Smooth muscle cell (in vitro differentiated cells): ENCODE data around the gene GPR137B. TPM values are rescaled to one million over a fixed set of nuclear protein-coding genes. Genes with fewer than 3 reads are reported as not detected.

Source experiments
- DNase-seq: peaks from one replicate; lab custom pipeline; 2025; ENCODE audit not compliant: unreplicated experiment; lab: John Stamatoyannopoulos, UW
- H2AFZ ChIP-seq: fragments of 200-600 bp; sonication (generic); 2 replicates; pipeline ENCODE4 v1.6.0; 2016; ENCODE audit warnings: antibody characterized with exemption, low read depth, mild to moderate bottlenecking
- H3F3A ChIP-seq: fragments of 200-600 bp; sonication (generic); 2 replicates; pipeline ENCODE4 v1.6.0; 2017; ENCODE audit warnings: antibody characterized with exemption, low read depth
- H3K27ac ChIP-seq: fragments of 200-600 bp; sonication (generic); 2 replicates; pipeline ENCODE4 v1.5.1; 2016; ENCODE audit warnings: low read depth, mild to moderate bottlenecking
- H3K27me3 ChIP-seq: fragments of 200-600 bp; sonication (generic); 2 replicates; pipeline ENCODE4 v1.6.1; 2016; ENCODE audit warnings: low read depth, mild to moderate bottlenecking
- H3K36me3 ChIP-seq: fragments of 200-600 bp; sonication (generic); 2 replicates; pipeline ENCODE4 v1.5.1; 2016; ENCODE audit warnings: low read depth
- H3K4me1 ChIP-seq: fragments of 200-600 bp; sonication (generic); 2 replicates; pipeline ENCODE4 v1.5.1; 2016; ENCODE audit warnings: low read depth
- H3K4me2 ChIP-seq: fragments of 200-600 bp; sonication (generic); 2 replicates; pipeline ENCODE4 v1.6.0; 2016; ENCODE audit warnings: mild to moderate bottlenecking
- H3K4me3 ChIP-seq: fragments of 200-600 bp; sonication (generic); 2 replicates; pipeline ENCODE4 v1.5.1; 2016; ENCODE audit warnings: mild to moderate bottlenecking
- H3K79me2 ChIP-seq: fragments of 200-600 bp; sonication (generic); 2 replicates; pipeline ENCODE4 v1.6.0; 2016; ENCODE audit warnings: low read depth, mild to moderate bottlenecking
- H3K9ac ChIP-seq: fragments of 200-600 bp; sonication (generic); 2 replicates; pipeline ENCODE4 v1.6.0; 2016; ENCODE audit warnings: low read depth
- H3K9me3 ChIP-seq: fragments of 200-600 bp; sonication (generic); replicated peaks from 2 replicates; pipeline ENCODE4 v1.5.1; 2016; ENCODE audit warnings: low read depth
- H4K20me1 ChIP-seq: fragments of 200-600 bp; sonication (generic); 2 replicates; pipeline ENCODE4 v1.6.0; 2016; ENCODE audit warnings: low read depth
- CTCF ChIP-seq: fragments of 200-600 bp; sonication (generic); IDR thresholded peaks from 2 replicates; pipeline ENCODE4 v1.5.1; 2017; ENCODE audit warnings: borderline replicate concordance, mild to moderate bottlenecking, antibody characterized with exemption; ENCODE audit not compliant: insufficient read depth, poor library complexity, severe bottlenecking
- WGBS: methylation state at CpG from one replicate; pipeline ENCODE4 v1.1.7; 2016; ENCODE audit warnings: low lambda C conversion rate; 5-methylcytosine and 5-hydroxymethylcytosine counted together
- polyA plus RNA-seq: library from polyadenylated mRNA; unstranded; fragments of >200 nt; fragmentation: Nextera tagmentation; extraction: Ambion mirVana; gene quantifications from 2 replicates; pipeline ENCODE4 v1.2.1, GENCODE V29; 2016
- total RNA-seq: library from RNA; depleted of rRNA; stranded (reverse); fragments of >200 nt; gene quantifications from 2 replicates; pipeline ENCODE4 v1.2.3, GENCODE V29; 2014

Gene GPR137B
- total and polyA plus RNA-seq, 2 experiments from 2014 or later = 16.2 to 17.7 TPM

GRCh38 chr1:236251587-236251986, 109.2 kb downstream of the GPR137B start:
- DNase-seq = no peak
- H3K27ac ChIP-seq = no peak overlapping the region
- no peak overlapping the region for H3K9ac ChIP-seq
- no peaks in the 10 kb centered on the region for H3K79me2 ChIP-seq
- no peaks in the 10 kb centered on the region for H3K36me3 ChIP-seq
- no peaks in the 10 kb centered on the region for H3K9me3 ChIP-seq
- H3K27me3 ChIP-seq = no peaks in the 10 kb centered on the region
- no peak overlapping the region for H3K4me2 ChIP-seq
- no peak for TF ChIP-seq CTCF
- no peaks in the 10 kb centered on the region for H3F3A ChIP-seq
- no peak overlapping the region for H3K4me3 ChIP-seq
- H3K4me1 ChIP-seq = no peaks in the 10 kb centered on the region
- H2AFZ ChIP-seq = no peak overlapping the region
- no peaks in the 10 kb centered on the region for H4K20me1 ChIP-seq
- 92% methylated on average over 1 of the region's 1 CpG for WGBS

GRCh38 chr1:236253119-236253518, 110.8 kb downstream of the GPR137B start:
- Histone ChIP-seq H3K79me2 (no peaks in the 10 kb centered on the region), H3K4me3 (no peak overlapping the region), H3K27me3 (no peaks in the 10 kb centered on the region), H3K4me1 (no peaks in the 10 kb centered on the region), H3K4me2 (no peak overlapping the region), H3K36me3 (no peaks in the 10 kb centered on the region), H4K20me1 (no peaks in the 10 kb centered on the region), H3K27ac (no peak overlapping the region), H2AFZ (no peak overlapping the region), H3K9ac (no peak overlapping the region), H3F3A (no peaks in the 10 kb centered on the region), H3K9me3 (peaks cover 6% of the 10 kb centered on the region)
- no peak for TF ChIP-seq CTCF
- WGBS = 85% methylated on average over 1 of the region's 1 CpG
- no peak for DNase-seq

- no peaks in the 10 kb centered on the region for H3K79me2 ChIP-seq
- no peak for DNase-seq
- TF ChIP-seq CTCF = no peak
- H4K20me1 ChIP-seq = no peaks in the 10 kb centered on the region
- no peaks in the 10 kb centered on the region for H3K36me3 ChIP-seq
- H3K9ac ChIP-seq = no peak overlapping the region
- no peak overlapping the region for H3K27ac ChIP-seq
- no peaks in the 10 kb centered on the region for H3F3A ChIP-seq
- H3K4me3 ChIP-seq = no peak overlapping the region
- peaks cover 9% of the 10 kb centered on the region for H3K9me3 ChIP-seq
- H3K4me2 ChIP-seq = no peak overlapping the region
- no peaks in the 10 kb centered on the region for H3K27me3 ChIP-seq
- no peaks in the 10 kb centered on the region for H3K4me1 ChIP-seq
- WGBS = 79% methylated on average over 4 of the region's 4 CpGs
- no peak overlapping the region for H2AFZ ChIP-seq
Observed at GRCh38 chr1:236253918-236254637, 111.7 kb downstream of the GPR137B start.

- no peak for DNase-seq
- H3K27me3 ChIP-seq = no peaks in the 10 kb centered on the region
- H3K4me3 ChIP-seq = no peak overlapping the region
Observed at GRCh38 chr1:236257216-236257615, 114.9 kb downstream of the GPR137B start.

More at GRCh38 chr1:236257216-236257615, 114.9 kb downstream of the GPR137B start:
- Histone ChIP-seq H3K4me2 (no peak overlapping the region), H3K27ac (no peak overlapping the region), H3K36me3 (no peaks in the 10 kb centered on the region), H3F3A (no peaks in the 10 kb centered on the region), H3K9ac (no peak overlapping the region), H3K9me3 (peaks cover 15% of the 10 kb centered on the region), H4K20me1 (no peaks in the 10 kb centered on the region), H3K79me2 (no peaks in the 10 kb centered on the region), H2AFZ (no peak overlapping the region), H3K4me1 (no peaks in the 10 kb centered on the region)
- TF ChIP-seq CTCF = no peak
